Upper lobe of right lung (tissue), 1 donor: Measurements from ENCODE around the gene PLEKHG1. TPM values are rescaled to one million over a fixed set of nuclear protein-coding genes. Genes with fewer than 3 reads are reported as not detected.

Source experiments
- ATAC-seq: fragments of 200-7000 bp; cut with Tn5 transposase; one replicate; pipeline ENCODE4 v1.9.1; 2020; ENCODE audit warnings: mild to moderate bottlenecking, moderate library complexity
- DNase-seq: peaks from one replicate; pipeline ENCODE4 v3.0.0-alpha.2; 2020
- H3K27ac ChIP-seq: fragments of 200-600 bp; one replicate; pipeline ENCODE4 v1.8.0; 2022
- H3K27me3 ChIP-seq: fragments of 200-600 bp; one replicate; pipeline ENCODE4 v1.8.0; 2022; ENCODE audit warnings: mild to moderate bottlenecking
- H3K36me3 ChIP-seq: fragments of 200-600 bp; one replicate; pipeline ENCODE4 v1.8.0; 2022
- H3K4me1 ChIP-seq: fragments of 200-600 bp; one replicate; pipeline ENCODE4 v1.8.0; 2022
- H3K4me3 ChIP-seq: fragments of 200-600 bp; one replicate; pipeline ENCODE4 v1.8.0; 2022; ENCODE audit warnings: mild to moderate bottlenecking
- H3K9me3 ChIP-seq: fragments of 200-600 bp; one replicate; pipeline ENCODE4 v1.8.0; 2022
- intact Hi-C: fragments of 100-400 bp; cut with DNase I; formaldehyde crosslinking; loops from one replicate; pipeline ENCODE4 v1.11.0; 2022
- total RNA-seq: library from RNA; stranded (reverse); fragmentation: NEBNext Ultra II Directional; extraction: Animal tissue kit (Norgen Biotek cat#: 25700); gene quantifications from one replicate; pipeline ENCODE4 v1.2.1, GENCODE V29; 2021
- TF ChIP-seq, protein P1 (sequence below): fragments of 200-600 bp; IDR thresholded peaks from one replicate; pipeline ENCODE4 v1.8.0; 2022; ENCODE audit warnings: antibody characterized with exemption
- donor health status: DM: no; HTN: yes; CAD: no; lungs with severe emphysema.

The PLEKHG1 gene
- total RNA-seq, 1 donor from 2014 or later: 34.6 TPM

DNA sequence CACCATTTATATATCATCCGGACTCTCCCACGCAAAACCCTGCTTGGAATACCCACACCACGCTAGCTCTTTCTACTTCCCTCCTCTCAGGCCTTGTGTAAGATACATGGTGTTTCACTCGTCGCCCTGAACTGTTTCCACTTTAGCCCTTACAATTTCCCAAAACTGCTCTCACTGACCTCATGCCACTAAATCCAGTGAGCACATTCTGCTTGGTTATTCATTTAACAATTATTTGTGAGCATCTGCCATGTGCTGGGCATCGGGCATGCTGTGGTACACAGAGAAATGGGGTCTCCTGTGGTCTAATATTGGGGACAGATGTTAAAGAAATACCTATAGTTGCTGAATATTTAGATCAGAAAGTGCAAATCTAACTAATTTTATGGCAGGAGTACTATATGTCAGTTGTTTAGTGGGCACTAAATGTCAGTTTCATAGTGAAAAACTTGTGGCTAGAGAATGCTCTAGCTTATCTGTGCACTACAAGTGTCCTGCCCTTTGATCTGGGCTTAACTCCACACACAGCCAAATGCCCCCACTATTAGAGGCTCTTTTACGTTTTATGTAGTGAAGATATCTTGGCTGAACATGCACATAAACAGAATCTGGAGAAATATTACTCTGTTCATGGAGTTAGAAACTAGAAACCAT, 41.0 kb downstream of the PLEKHG1 start:
- no peaks in the 10 kb centered on the region for H3K36me3 ChIP-seq
- no peak for ATAC-seq
- no peaks in the 10 kb centered on the region for H3K9me3 ChIP-seq
- intact Hi-C loops: no loop called here
- H3K27ac ChIP-seq: peak overlapping the region; percentile 52
- peak overlapping the region; percentile 31 for H3K4me3 ChIP-seq
- peaks cover 12% of the 10 kb centered on the region for H3K4me1 ChIP-seq
- no peak for DNase-seq
- TF ChIP-seq, protein P1, sequence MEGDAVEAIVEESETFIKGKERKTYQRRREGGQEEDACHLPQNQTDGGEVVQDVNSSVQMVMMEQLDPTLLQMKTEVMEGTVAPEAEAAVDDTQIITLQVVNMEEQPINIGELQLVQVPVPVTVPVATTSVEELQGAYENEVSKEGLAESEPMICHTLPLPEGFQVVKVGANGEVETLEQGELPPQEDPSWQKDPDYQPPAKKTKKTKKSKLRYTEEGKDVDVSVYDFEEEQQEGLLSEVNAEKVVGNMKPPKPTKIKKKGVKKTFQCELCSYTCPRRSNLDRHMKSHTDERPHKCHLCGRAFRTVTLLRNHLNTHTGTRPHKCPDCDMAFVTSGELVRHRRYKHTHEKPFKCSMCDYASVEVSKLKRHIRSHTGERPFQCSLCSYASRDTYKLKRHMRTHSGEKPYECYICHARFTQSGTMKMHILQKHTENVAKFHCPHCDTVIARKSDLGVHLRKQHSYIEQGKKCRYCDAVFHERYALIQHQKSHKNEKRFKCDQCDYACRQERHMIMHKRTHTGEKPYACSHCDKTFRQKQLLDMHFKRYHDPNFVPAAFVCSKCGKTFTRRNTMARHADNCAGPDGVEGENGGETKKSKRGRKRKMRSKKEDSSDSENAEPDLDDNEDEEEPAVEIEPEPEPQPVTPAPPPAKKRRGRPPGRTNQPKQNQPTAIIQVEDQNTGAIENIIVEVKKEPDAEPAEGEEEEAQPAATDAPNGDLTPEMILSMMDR: no peak
- H3K27me3 ChIP-seq: no peaks in the 10 kb centered on the region

DNA sequence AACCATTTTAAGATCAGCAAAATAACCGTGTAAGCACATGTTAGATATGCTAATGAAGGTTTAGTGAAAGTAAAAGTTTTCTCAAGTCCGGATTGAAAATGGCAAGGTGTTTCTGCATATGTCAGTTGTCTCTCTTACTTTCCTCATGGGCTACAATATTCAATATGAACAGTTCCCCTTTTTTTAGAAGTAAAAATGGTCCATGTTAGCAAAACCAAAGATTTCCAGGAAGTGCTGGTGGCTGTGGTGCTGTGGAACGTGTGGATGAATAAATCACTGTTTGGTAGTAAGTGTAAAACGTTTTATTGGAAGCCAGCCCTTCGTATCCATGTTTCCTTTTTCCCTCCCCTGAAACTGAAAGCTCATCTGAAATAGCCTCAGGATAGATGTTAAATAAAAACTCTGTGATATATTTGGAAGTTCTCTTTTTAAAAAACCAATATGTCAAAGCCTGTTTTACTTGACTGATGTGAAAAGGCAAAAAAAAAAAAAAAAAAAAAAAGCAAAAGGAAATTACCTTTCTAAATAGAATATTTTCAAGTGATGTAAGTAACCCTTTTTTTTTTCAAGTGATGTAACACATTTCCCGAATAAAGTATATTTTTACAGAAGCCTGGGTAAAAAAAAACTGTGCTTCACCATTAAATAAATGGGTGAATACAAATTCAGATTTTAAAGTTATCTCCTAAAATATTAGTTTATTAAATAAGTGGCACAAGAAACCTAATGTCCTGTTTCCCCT, 41.9 kb downstream of the PLEKHG1 start:
- Histone ChIP-seq H3K9me3 (no peaks in the 10 kb centered on the region), H3K4me3 (peak overlapping the region; percentile 31)

DNA sequence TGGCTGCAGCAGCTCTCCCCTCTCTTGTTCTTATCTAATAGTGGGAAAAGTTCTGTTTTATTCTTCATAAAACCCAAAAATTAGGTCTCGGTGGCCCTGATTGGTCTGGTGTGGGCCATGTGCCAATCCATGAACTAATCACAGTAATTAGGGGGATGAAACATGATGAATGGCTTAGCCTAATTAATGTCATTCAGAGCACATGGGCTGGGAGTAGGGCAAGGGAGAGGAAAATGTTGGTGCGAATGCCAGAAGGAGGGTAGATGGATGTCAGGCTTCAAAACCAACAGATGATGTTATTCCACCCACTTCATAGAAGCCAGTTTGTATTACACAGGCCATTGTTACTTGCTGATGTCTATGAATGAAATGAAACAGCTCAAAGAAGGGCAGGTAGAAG, 46.5 kb downstream of the PLEKHG1 start:
- Histone ChIP-seq H3K27me3 (no peaks in the 10 kb centered on the region), H3K36me3 (no peaks in the 10 kb centered on the region), H3K4me3 (no peak overlapping the region), H3K27ac (no peak overlapping the region), H3K9me3 (no peaks in the 10 kb centered on the region), H3K4me1 (no peaks in the 10 kb centered on the region)
- TF ChIP-seq, protein P1: no peak
- ATAC-seq: no peak
- intact Hi-C loops: no loop called here
- no peak for DNase-seq

More for the DNA sequence above, 41.9 kb downstream of the PLEKHG1 start:
- intact Hi-C loops: no loop called here
- TF ChIP-seq, protein P1: no peak
- Histone ChIP-seq H3K36me3 (no peaks in the 10 kb centered on the region), H3K27me3 (no peaks in the 10 kb centered on the region), H3K4me1 (peaks cover 12% of the 10 kb centered on the region), H3K27ac (peak overlapping the region; percentile 52)
- ATAC-seq (no peak), DNase-seq (no peak)

DNA sequence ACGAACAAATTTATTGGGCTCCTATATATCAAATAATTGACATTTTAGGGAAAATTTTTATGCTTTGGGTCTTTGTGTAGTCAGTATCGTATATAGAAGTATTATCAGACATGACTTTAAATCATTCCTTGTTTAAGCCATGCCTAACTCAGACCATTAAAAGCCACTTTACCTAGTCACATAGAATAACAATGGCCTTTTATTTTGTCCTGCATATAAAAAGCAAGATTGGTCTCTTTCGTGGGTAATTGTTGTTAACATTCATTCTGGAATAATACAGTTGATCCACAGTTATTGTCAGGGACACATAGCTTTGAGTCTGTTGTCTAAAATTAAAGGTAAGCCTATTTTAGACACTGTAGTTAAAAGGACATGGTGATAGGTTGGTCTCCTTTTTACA, 47.4 kb downstream of the PLEKHG1 start:
- Histone ChIP-seq H3K4me3 (no peak overlapping the region), H3K27me3 (no peaks in the 10 kb centered on the region), H3K9me3 (no peaks in the 10 kb centered on the region), H3K36me3 (no peaks in the 10 kb centered on the region), H3K4me1 (no peaks in the 10 kb centered on the region), H3K27ac (no peak overlapping the region)
- TF ChIP-seq, protein P1: no peak
- DNase-seq: no peak
- intact Hi-C loops: no loop called here
- no peak for ATAC-seq

Other genes starting within 250 kb of the PLEKHG1 start
- gene IYD, start 230.9 kb upstream of the PLEKHG1 start, total RNA-seq: 1.2 TPM